CD1c-positive myeloid dendritic cell (primary cell): Measurements from ENCODE around the gene GRM2.
A peak's percentile ranks its signal among the peaks of the same experiment; 100 is the strongest.
"Not testable (repeated sequence)": the region's sequence is repeated elsewhere in the genome, so short reads cannot be mapped to it uniquely, and the experiment has no call there.

Experiments
- DNase-seq: peaks from one replicate; pipeline ENCODE4 v3.0.0-alpha.2; 2016; ENCODE audit errors: extremely low spot score

Gene GRM2

GRCh38 chr3:51722362-51722761 lies 15.5 kb downstream of the GRM2 start:
- no peak for DNase-seq

GRCh38 chr3:51727500-51727899 lies 20.6 kb downstream of the GRM2 start:
- DNase-seq: no peak

GRCh38 chr3:51729042-51729633 lies 22.3 kb downstream of the GRM2 start:
- no peak for DNase-seq

GRCh38 chr3:51733859-51734571 lies 27.1 kb downstream of the GRM2 start:
- DNase-seq: no peak

GRCh38 chr3:51734572-51734907 lies 27.7 kb downstream of the GRM2 start:
- DNase-seq: no peak

- DNase-seq: no peak
These were observed 28.2 kb downstream of the GRM2 start for GRCh38 chr3:51735039-51735438.

GRCh38 chr3:51735950-51736349 lies 29.1 kb downstream of the GRM2 start:
- no peak for DNase-seq

GRCh38 chr3:51739110-51739509 lies 32.2 kb downstream of the GRM2 start:
- peak; percentile 57 for DNase-seq

- not testable (repeated sequence) for DNase-seq
These were observed 35.5 kb downstream of the GRM2 start for GRCh38 chr3:51742320-51742719.

- DNase-seq: peak; percentile 73
These were observed 36.1 kb downstream of the GRM2 start for GRCh38 chr3:51742978-51743377.

GRCh38 chr3:51747840-51748239 lies 41.0 kb downstream of the GRM2 start:
- no peak for DNase-seq

GRCh38 chr3:51748327-51748726 lies 41.5 kb downstream of the GRM2 start:
- DNase-seq: no peak

- DNase-seq: no peak
These were observed 44.0 kb downstream of the GRM2 start for GRCh38 chr3:51750878-51751277.

GRCh38 chr3:51751287-51751686 lies 44.4 kb downstream of the GRM2 start:
- no peak for DNase-seq

- not testable (repeated sequence) for DNase-seq
These were observed 47.2 kb downstream of the GRM2 start for GRCh38 chr3:51753763-51754750.

GRCh38 chr3:51759203-51759602 lies 52.3 kb downstream of the GRM2 start:
- no peak for DNase-seq
